Measurements from ENCODE around the gene CTDSP1.

CTDSP1 gene, protein sequence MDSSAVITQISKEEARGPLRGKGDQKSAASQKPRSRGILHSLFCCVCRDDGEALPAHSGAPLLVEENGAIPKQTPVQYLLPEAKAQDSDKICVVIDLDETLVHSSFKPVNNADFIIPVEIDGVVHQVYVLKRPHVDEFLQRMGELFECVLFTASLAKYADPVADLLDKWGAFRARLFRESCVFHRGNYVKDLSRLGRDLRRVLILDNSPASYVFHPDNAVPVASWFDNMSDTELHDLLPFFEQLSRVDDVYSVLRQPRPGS

DNA sequence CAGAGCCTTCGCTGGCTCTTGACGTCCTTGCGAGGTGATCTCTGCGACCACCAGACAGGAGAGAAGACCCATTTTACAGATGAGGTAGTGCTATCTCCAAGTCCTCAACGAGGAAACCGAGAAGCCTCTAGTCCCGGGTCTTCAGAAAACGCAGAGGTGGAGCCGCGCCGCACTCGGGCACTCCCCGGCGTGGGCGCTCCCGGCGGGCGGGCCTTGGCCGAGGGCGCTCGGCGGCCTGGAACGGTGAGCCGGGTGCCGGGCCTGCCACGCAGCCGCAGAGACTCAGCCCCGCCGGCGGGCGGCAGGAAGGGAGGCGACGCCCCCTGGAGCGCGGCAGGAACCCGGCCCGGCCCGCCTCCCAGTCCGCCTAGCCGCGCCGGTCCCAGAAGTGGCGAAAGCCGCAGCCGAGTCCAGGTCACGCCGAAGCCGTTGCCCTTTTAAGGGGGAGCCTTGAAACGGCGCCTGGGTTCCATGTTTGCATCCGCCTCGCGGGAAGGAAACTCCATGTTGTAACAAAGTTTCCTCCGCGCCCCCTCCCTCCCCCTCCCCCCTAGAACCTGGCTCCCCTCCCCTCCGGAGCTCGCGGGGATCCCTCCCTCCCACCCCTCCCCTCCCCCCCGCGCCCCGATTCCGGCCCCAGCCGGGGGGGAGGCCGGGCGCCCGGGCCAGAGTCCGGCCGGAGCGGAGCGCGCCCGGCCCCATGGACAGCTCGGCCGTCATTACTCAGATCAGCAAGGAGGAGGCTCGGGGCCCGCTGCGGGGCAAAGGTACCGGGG, at the start of gene CTDSP1:
TSS of gene CTDSP1 (plus strand) at position 478 of the 776 bp plus-strand sequence. CDS start at position 701, 223 bp downstream.
- peak within 1 kb of the TSS; percentile 70 for H3K4me3 ChIP-seq (ENCODE audit: low read length)
- peaks cover 38% of the 10 kb centered on the region for H3K27me3 ChIP-seq (ENCODE audit: control insufficient read depth, insufficient read depth, low read length)
- peaks cover 16% of the 10 kb centered on the region for H3K4me1 ChIP-seq (ENCODE audit: control insufficient read depth, low read depth, low read length)
- H3K36me3 ChIP-seq (ENCODE audit: control insufficient read depth, low read depth, low read length), result no peaks in the 10 kb centered on the region
- no peak within 1 kb of the TSS for H3K27ac ChIP-seq (ENCODE audit: low read length)
- no peaks in the 10 kb centered on the region for H3K9me3 ChIP-seq (ENCODE audit: control insufficient read depth, low read depth, low read length)
- H3K9ac ChIP-seq (ENCODE audit: low read length), result peak within 1 kb of the TSS; percentile 45

DNA sequence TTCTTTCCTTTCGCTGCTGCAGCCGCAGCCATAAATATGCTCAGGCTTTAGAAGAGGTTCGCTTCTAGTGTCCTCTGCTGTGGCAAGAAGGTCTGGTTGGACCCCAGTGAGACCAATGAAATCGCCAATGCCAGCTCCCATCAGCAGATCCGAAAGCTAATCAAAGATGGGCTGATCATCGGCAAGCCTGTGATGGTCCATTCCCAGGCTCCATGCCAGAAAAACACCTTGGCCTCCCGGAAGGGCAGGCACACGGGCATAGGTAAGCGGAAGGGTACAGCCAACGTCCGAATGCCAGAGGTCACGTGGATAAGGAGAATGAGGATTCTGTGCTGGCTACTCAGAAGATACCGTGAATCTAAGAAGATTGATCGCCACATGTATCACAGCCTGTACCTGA, 45.6 kb upstream of the CTDSP1 start:
- H3K9me3 ChIP-seq (ENCODE audit: control insufficient read depth, low read depth, low read length), result no peaks in the 10 kb centered on the region
- H3K27ac ChIP-seq (ENCODE audit: low read length), result no peak overlapping the region
- H3K27me3 ChIP-seq (ENCODE audit: control insufficient read depth, insufficient read depth, low read length), result no peaks in the 10 kb centered on the region
- no peak overlapping the region for H3K9ac ChIP-seq (ENCODE audit: low read length)
- H3K4me3 ChIP-seq (ENCODE audit: low read length), result no peak overlapping the region
- H3K36me3 ChIP-seq (ENCODE audit: control insufficient read depth, low read depth, low read length), result no peaks in the 10 kb centered on the region
- peaks cover 5% of the 10 kb centered on the region for H3K4me1 ChIP-seq (ENCODE audit: control insufficient read depth, low read depth, low read length)

DNA sequence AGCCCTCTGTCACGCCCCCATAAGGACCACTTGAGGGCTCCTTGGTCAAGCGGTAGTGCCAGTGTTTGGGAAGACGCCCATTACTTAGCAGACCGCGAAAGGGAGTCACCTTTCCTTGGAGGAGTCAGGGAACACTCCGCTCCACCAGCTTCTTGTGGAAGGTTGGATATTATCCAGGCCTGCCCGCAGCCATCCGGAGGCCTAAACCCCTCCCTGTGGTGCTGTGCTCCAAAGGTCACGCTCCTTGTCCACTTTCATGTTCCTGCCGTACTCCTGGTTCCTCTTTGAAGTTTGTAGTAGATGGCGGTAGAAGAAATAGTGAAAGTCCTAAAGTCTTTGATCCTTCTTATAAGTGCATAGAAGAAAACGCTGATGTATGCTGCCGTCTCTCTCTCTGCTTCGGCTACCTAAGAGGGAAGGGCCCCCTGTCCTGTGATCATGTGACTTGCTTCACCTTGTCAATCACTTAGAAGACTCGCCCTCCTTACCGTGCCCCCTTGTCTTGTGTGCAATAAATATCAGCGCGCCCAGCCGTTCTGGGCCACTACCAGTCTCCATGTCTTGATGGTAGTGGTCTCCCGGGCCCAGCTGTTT, 44.7 kb upstream of the CTDSP1 start:
- H3K9ac ChIP-seq (ENCODE audit: low read length), result no peak overlapping the region
- H3K36me3 ChIP-seq (ENCODE audit: control insufficient read depth, low read depth, low read length), result no peaks in the 10 kb centered on the region
- peaks cover 5% of the 10 kb centered on the region for H3K4me1 ChIP-seq (ENCODE audit: control insufficient read depth, low read depth, low read length)
- no peaks in the 10 kb centered on the region for H3K9me3 ChIP-seq (ENCODE audit: control insufficient read depth, low read depth, low read length)
- no peaks in the 10 kb centered on the region for H3K27me3 ChIP-seq (ENCODE audit: control insufficient read depth, insufficient read depth, low read length)
- H3K27ac ChIP-seq (ENCODE audit: low read length), result no peak overlapping the region
- no peak overlapping the region for H3K4me3 ChIP-seq (ENCODE audit: low read length)

DNA sequence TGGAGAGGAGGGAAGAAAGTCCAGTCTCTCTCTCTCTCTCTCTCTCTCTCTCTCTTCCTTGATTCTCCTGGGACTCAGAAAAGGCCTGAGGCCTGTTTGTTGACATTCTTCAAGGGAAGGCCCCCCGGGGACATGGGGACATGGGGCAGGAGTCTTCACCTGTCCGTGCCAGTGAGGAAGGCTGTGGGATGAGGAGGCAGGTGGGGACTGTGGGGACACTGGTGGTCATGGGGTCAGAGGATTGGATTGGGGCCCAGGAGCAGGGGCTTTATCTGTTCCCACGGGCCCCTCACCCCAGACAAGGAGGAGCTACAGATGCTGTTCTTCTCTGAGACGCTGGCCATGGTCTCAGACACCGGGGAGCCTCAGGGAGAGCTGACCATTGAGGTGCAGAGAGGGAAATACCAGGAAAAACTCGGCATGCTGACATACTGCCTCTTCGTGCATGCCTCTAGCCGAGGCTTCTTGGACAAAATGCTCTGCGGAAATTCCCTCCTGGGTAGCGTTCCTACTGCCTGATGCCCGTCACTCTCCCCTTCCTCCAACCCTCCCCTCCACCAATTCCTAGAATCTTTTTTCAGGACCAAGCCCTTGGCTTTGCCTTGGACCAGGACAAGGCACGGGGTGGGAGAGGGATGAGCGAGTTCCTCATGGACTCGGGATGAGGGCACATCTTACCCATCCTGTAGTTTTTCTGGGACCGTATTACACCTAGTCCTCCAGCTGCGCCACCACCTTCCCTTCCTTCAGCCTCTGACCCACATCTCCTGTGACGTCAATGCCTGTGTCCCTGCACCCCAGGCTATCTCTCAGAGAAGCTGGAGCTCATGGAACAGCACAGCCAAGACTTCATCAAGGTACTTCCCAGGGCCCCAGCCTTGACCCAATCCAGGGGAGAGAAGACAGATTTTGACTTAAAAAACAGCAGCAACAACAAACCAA, 42.2 kb upstream of the CTDSP1 start:
- H3K4me1 ChIP-seq (ENCODE audit: control insufficient read depth, low read depth, low read length), result peaks cover 5% of the 10 kb centered on the region
- H3K36me3 ChIP-seq (ENCODE audit: control insufficient read depth, low read depth, low read length), result no peaks in the 10 kb centered on the region

DNA sequence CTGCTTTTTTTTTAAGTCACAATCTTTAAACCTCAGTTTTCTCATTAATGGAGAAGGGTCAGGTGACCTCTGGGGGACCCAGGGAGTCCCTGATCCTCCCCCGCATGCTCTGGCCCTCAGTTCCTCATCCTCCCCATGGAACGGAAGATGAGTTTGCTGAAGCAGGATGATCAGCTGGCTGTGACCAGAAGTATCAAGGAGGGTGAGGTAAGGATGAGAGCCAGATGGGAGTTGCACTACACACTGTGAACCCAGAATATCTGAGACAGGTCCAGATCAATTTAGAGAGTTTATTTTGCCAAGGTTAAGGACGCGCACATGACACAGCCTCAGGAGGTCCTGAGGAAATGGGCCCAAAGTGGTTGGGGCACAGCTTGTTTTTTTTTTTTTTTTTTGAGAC, 39.2 kb upstream of the CTDSP1 start:
- peaks cover 5% of the 10 kb centered on the region for H3K4me1 ChIP-seq (ENCODE audit: control insufficient read depth, low read depth, low read length)
- H3K9me3 ChIP-seq (ENCODE audit: control insufficient read depth, low read depth, low read length), result no peaks in the 10 kb centered on the region
- H3K9ac ChIP-seq (ENCODE audit: low read length), result no peak overlapping the region
- H3K36me3 ChIP-seq (ENCODE audit: control insufficient read depth, low read depth, low read length), result no peaks in the 10 kb centered on the region
- H3K27me3 ChIP-seq (ENCODE audit: control insufficient read depth, insufficient read depth, low read length), result no peaks in the 10 kb centered on the region
- H3K4me3 ChIP-seq (ENCODE audit: low read length), result no peak overlapping the region
- H3K27ac ChIP-seq (ENCODE audit: low read length), result no peak overlapping the region

More for the DNA sequence above, 42.2 kb upstream of the CTDSP1 start:
- H3K9ac ChIP-seq (ENCODE audit: low read length), result no peak overlapping the region
- no peak overlapping the region for H3K27ac ChIP-seq (ENCODE audit: low read length)
- H3K4me3 ChIP-seq (ENCODE audit: low read length), result no peak overlapping the region
- H3K27me3 ChIP-seq (ENCODE audit: control insufficient read depth, insufficient read depth, low read length), result no peaks in the 10 kb centered on the region
- no peaks in the 10 kb centered on the region for H3K9me3 ChIP-seq (ENCODE audit: control insufficient read depth, low read depth, low read length)

DNA sequence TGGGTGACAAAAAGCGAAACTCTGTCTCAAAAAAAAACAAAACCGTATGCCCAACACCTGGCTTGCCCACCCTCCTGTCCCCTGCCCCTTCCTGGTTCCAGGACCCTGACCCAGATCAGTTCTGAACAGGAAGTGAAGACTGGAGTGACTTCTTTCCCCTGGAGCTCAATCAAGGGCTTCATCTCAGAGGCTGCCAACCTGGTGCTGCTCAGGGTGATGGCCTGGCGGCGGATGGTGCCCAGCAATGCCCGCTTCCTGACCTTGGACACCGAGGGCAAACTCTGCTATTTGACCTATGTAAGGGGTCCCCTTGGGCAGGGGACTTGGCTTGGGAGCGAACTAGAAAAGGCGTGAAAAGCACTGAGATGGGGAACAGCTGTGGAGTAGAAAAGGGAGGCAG, 37.1 kb upstream of the CTDSP1 start:
- Histone ChIP-seq H3K4me3 (ENCODE audit: low read length) (no peak overlapping the region), H3K9me3 (ENCODE audit: control insufficient read depth, low read depth, low read length) (no peaks in the 10 kb centered on the region), H3K4me1 (ENCODE audit: control insufficient read depth, low read depth, low read length) (peaks cover 3% of the 10 kb centered on the region), H3K36me3 (ENCODE audit: control insufficient read depth, low read depth, low read length) (no peaks in the 10 kb centered on the region), H3K27ac (ENCODE audit: low read length) (no peak overlapping the region), H3K9ac (ENCODE audit: low read length) (no peak overlapping the region), H3K27me3 (ENCODE audit: control insufficient read depth, insufficient read depth, low read length) (no peaks in the 10 kb centered on the region)

DNA sequence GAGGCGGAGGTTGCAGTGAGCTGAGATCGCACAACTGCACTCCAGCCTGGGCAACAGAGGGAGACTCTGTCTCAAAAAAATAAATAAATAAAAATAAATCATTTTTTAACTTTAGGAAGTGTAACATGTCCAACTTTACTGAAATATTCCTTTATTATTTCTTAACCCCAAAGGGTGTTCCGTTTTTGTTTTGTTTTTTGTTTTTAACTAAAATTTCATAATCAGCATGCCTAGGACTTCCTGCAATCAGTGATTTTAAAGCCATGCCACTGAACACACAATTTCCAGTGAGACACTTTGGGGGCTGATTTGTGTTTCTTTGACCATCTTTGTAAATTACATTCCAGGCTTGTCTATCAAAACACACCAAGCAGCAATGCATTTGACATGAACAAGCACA, 35.9 kb upstream of the CTDSP1 start:
- Histone ChIP-seq H3K27me3 (ENCODE audit: control insufficient read depth, insufficient read depth, low read length) (no peaks in the 10 kb centered on the region), H3K27ac (ENCODE audit: low read length) (no peak overlapping the region), H3K9me3 (ENCODE audit: control insufficient read depth, low read depth, low read length) (no peaks in the 10 kb centered on the region), H3K4me3 (ENCODE audit: low read length) (no peak overlapping the region), H3K9ac (ENCODE audit: low read length) (no peak overlapping the region), H3K36me3 (ENCODE audit: control insufficient read depth, low read depth, low read length) (no peaks in the 10 kb centered on the region), H3K4me1 (ENCODE audit: control insufficient read depth, low read depth, low read length) (peaks cover 3% of the 10 kb centered on the region)

DNA sequence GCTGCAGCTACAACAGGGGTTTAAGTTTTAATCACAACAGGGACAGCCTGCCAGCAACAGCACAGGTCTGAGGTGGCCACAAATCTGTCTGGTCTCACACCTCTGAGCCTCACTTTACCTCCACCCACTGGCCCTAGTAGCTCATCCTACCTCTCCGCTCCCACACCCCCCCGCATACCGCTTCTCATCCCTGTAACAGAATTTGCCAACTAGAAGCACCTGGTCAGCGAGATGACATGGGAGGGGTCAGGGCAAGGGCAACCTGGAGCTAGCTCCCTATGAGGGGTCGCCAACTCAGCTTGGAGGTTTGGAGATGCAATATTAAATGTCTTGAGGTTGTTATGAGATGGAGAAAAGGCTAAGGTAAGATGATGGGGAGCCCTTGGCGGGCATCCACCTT, 35.5 kb upstream of the CTDSP1 start:
- no peak overlapping the region for H3K9ac ChIP-seq (ENCODE audit: low read length)
- no peaks in the 10 kb centered on the region for H3K36me3 ChIP-seq (ENCODE audit: control insufficient read depth, low read depth, low read length)
- no peaks in the 10 kb centered on the region for H3K27me3 ChIP-seq (ENCODE audit: control insufficient read depth, insufficient read depth, low read length)
- H3K9me3 ChIP-seq (ENCODE audit: control insufficient read depth, low read depth, low read length), result no peaks in the 10 kb centered on the region
- peaks cover 3% of the 10 kb centered on the region for H3K4me1 ChIP-seq (ENCODE audit: control insufficient read depth, low read depth, low read length)
- H3K4me3 ChIP-seq (ENCODE audit: low read length), result no peak overlapping the region
- no peak overlapping the region for H3K27ac ChIP-seq (ENCODE audit: low read length)

DNA sequence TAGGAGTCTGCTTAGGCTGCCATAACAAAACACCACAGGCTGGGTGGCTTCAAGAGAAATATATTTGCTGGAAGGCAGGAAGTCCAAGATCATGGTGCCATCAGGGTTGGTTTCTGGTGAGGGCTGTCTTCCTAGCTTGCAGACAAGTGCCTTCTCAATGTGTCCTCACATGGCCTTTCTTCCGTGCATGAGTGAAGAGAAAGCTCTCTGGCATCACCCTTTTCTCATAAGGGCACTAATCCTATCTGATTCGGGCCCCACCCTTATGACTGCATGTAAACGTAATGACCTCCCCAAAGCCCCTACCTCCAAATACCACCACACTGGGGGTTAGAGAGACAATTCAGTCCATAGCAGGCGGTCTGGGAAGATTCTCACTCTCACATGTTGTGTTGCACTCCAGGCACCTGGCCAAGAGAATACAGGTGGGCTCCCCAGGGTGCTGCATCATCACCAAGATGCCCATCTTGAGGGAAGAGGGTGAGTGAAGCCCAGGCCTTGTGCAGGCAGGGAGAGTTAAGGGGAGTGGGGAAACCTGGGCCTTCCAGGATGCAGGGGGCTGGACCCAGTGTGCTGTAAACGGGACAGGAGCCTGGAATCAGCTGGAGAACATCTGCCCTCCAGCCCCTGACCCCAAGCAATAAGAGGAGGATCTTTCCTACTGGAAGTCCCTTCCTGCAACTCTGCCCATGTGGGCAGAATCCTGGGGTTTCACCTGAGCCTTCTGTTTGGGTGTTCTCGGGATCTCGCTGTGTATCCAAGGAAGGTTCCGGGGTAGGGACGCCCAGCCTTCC, 32.9 kb upstream of the CTDSP1 start:
- Histone ChIP-seq H3K9ac (ENCODE audit: low read length) (peak overlapping the region; percentile 68), H3K4me3 (ENCODE audit: low read length) (peak overlapping the region; percentile 72), H3K4me1 (ENCODE audit: control insufficient read depth, low read depth, low read length) (peaks cover 3% of the 10 kb centered on the region), H3K27ac (ENCODE audit: low read length) (no peak overlapping the region), H3K36me3 (ENCODE audit: control insufficient read depth, low read depth, low read length) (no peaks in the 10 kb centered on the region), H3K27me3 (ENCODE audit: control insufficient read depth, insufficient read depth, low read length) (no peaks in the 10 kb centered on the region), H3K9me3 (ENCODE audit: control insufficient read depth, low read depth, low read length) (no peaks in the 10 kb centered on the region)

DNA sequence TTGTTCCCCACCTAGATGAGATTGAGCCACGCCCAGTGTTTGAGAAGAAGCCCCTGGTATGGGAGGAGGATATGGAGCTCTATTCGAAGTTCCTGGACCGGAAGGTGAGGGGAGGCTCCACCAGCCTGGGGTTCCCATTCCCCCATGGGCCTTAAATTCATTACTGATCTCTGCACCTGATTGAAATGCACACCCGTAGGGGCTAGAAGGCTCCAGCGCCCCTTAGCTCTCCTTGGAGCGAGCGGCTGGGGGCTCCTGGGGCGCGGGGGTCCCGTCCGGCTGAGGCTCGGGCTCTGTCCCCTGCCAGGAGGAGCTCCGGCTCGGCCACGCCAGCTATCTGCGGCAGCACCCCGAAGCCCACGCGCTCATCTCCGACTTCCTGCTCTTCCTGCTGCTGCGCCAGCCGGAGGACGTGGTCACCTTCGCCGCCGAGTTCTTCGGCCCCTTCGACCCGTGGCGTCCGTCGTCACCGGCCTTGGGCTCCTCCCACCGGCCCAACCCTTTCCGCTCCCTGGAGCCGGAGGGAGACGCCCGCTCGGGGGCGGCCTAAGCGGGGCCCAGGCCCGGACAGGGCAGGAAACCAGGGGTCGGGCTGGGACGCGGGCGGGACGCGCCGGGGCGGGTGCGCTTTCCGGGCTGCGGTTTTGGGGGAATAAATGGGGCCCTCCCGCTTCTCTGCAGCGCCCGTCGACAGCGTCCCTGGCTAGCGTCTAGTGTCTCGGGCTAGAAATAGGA, 32.1 kb upstream of the CTDSP1 start:
- H3K36me3 ChIP-seq (ENCODE audit: control insufficient read depth, low read depth, low read length), result no peaks in the 10 kb centered on the region
- peak overlapping the region; percentile 68 for H3K9ac ChIP-seq (ENCODE audit: low read length)
- H3K27ac ChIP-seq (ENCODE audit: low read length), result no peak overlapping the region
- no peaks in the 10 kb centered on the region for H3K27me3 ChIP-seq (ENCODE audit: control insufficient read depth, insufficient read depth, low read length)
- H3K4me3 ChIP-seq (ENCODE audit: low read length), result peak overlapping the region; percentile 72
- H3K9me3 ChIP-seq (ENCODE audit: control insufficient read depth, low read depth, low read length), result no peaks in the 10 kb centered on the region
- H3K4me1 ChIP-seq (ENCODE audit: control insufficient read depth, low read depth, low read length), result peaks cover 3% of the 10 kb centered on the region
